Activated CD4-positive, alpha-beta T cell treated with anti-CD3 and anti-CD28 coated beads, Interleukin-2, amount 50 U/mL, for 16 hours (primary cell): ENCODE data around the gene PNPLA7.

ENCODE experiments used
- DNase-seq: peaks from one replicate; pipeline ENCODE4 v3.0.0-alpha.2; 2020

Gene PNPLA7

DNA sequence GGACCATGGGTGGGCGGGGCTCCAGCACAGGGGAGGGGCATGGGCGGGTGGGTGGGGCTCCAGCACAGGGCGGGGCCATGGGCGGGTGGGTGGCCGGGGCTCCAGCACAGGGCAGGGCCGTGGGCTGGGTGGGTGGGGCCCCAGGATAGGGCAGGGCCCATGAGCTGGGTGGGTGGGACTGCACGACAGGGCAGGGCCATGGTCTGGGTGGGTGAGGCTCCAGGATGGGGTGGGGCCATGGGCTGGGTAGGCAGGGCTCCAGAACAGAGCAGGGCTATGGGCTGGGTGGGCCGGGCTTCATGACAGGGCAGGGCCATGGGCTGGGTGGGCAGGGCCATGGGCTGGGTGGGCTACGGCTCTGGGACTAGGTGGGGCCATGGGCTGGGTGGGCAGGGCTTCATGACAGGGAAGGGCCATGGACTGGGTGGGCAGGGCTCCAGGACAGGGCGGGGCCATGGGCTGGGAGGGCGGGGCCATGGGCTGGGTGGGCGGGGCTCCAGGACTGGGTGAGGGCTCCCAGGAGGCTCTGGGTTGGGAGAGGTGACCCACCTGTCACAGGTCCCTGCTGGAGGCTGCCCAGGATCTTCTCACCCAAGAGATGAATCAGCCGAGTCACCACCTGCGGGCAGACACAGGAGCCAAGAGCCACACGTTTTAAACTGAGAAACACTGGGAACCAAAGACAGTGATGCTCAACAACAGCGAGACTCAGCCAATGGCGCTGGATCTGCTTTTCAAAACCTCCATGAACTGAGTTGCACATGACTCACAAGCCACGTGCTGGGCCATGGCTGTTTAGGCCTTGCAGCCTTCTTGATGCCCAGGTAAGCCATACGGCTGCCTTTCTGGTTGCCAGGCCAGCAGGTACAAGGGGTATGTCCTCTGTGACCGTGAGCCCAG, 57.5 kb downstream of the PNPLA7 start:
- DNase-seq: peak; percentile 19

DNA sequence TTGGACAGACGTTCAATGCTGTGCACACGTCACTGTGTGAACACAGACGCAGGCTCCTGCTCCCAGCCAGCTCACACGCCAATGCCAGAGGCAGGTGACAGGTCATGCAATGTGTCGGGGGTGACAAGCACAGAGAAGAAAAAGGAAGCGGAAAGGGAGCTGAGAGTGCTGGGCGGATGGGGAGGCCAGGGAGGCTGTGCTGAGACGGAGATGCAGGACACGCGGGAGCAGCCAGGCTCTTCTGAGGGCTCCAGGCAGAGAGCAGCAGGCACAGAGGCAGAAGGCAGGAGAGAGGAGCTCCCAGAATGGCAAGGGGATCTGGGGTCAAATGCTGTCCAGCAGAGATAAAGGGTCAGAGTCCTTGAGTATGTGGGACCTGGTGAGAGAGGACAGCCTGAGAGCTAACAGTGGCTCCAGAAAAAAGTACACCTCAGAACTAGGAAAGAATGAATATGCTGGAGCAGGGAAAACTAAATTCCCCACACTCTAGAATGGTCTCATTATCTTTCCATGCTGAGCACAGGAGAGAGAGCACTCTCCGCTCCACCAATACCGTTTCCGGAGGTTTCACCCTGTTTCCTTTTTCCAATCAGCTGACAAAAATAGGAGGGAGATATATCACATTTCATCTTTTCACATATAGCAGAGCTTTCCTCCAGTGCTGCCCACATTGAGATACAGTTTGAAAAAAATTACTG, 58.3 kb downstream of the PNPLA7 start:
- DNase-seq: no peak

DNA sequence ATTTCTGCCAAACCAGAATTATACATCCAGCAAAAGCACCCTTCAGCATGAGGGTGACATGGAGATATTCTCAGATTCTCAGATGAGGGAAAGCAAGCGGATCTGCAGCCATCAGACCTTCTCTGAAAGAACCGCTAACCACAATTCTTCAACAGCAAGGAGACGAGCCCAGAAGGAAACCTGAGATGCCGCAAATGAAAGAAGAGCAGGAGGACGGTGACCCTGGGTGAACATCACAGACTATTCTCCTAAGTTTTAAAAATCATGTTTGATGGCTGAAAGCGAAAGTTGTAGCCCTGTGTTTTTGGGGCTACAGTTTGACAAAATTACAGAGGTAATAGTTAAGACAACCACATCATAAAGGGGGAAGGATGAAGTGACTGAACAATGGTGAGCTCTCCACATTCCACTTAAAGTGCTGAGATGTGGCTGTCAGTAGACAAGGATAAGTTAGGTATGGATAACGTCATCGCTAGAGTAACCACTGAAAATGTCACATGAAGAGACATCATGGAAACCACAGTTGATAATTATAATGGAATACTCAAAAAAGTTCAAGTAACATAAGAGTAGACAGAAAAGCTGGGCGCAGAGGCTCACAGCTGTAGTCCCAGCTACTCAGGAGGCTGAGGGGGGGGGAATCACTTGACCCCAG, 59.5 kb downstream of the PNPLA7 start:
- no peak for DNase-seq

DNA sequence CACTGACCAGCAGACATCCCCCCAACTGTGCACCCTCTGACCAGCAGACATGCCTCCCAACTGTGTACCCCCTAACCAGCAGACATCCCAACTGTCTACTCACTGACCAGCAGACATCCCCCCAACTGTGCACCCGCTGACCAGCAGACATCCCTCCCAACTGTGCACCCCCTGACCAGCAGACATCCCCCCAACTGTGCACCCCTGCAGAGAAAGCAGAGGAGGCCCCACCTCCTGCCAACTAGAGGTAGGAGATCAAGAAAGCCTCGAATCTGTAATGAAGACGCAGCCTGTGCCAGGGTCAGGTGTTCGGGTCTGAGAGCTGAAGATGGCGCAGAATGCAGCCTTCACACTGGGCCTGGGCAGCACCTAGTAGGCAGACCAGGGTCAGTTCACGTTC, 61.3 kb downstream of the PNPLA7 start:
- no peak for DNase-seq

DNA sequence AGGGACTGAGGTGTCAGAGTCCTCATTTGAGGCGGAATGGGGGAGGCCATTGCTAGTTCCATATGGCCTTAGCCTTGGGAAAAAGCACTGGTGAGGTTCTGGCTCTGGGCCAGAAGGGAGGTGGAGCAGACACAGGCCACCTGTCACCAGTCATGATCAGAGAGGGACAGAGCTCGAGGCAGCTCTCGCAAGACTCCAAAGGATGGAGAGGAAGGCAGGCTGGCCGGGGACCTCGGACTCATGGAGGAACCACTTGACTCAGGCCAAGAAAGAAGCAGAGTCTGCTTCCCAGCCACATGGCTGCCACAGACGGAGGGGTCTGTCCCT, 61.9 kb downstream of the PNPLA7 start:
- no peak for DNase-seq

DNA sequence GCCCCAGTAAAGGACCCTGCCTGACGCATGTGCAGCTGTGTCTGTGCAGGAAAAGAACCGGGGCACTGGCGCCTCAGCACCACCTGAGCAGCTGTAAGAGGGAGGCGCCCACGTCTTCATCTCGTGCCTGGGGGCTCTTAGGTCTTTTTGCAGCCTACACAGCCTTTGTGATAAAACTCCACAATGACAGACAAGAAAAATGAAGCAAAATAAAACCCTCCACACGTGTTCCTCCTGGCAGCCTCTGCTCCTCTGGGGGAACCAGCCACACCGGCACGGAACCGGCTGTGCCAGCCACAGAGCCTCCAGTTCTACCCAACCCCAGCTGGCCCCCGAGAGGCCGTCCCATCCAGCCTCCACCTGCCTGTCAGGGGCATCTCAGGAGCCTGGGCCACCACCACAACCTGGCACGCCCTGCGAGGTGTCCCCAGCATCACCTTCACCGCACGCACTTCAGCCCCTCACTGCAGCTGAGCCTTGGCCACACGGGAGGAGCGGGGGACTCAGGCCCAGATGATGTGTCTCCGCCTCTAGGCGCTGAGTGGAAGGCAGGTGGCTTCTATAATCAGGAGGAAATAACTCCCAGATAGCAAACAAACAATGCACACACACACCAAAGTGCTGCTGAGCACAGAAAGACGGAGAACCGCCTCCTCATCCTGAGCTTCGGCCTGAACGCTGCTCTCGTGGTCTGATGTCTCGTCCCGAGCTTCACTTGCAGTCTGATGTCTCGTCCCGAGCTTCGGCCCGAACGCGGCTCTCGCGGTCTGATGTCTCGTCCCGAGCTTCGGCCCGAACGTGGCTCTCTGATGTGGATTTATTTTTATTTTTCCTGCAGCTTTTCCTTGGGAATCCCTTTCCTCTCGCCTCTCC, 62.5 kb downstream of the PNPLA7 start:
- no peak for DNase-seq

DNA sequence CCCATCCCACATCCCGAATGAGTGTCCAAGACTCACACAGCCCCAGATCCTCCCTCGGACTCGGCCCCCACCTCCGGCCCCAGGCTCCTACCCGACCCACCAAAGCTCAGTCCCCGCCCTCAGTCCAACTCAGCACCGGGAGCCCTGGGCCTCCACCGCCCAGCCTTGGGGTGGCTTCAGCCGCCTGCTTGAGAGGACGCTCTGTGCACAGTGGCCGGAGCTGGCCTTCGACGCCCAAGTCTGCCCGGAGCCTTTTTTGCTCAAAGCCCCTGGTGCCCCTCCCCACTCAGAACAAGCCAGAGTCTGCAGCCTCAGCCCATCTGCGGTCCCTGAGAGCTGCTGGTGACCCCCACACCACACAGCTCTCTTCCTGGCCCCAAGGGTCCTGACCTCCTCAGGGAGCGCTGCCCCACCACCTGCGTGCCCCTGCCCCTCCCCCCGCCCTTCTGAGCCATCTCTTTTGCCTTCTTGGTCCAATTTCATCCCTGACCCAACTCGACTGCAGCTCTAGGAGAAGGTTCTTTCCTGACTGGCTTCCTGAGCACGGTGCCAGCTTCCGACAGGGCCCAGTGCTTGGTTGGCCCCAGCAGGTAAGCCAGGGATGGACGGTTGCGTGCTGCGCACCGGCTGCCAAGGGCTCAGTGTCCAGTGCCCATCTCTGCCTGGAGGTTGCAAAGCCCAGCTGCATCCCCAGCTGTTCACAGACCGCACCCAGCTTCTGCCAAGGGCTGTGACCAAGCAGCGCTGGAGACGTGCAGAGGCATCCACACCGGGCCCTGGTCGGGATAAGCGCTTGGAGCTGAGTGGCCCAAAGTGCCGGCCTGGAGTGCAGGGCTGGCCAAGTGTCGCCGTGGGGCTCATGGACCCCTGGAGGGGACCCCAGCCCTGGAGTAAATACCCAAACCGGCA, 63.4 kb downstream of the PNPLA7 start:
- no peak for DNase-seq

DNA sequence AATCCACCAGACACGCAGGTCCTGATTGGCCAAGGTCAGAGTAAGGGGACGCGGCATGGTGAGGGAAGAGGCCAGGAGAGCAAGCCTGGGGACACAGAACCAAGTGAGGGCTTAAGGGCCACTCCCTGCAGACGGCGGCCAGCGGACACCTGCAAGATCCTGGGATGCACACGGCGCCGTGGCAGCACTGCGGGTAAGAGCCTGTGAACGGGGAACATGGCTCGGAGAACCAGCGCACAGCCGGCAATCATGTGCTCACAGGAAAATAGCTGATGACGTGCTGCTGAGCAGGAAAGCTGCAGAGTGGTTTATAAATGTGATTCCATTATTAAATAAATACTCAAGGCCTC, 64.1 kb downstream of the PNPLA7 start:
- no peak for DNase-seq

DNA sequence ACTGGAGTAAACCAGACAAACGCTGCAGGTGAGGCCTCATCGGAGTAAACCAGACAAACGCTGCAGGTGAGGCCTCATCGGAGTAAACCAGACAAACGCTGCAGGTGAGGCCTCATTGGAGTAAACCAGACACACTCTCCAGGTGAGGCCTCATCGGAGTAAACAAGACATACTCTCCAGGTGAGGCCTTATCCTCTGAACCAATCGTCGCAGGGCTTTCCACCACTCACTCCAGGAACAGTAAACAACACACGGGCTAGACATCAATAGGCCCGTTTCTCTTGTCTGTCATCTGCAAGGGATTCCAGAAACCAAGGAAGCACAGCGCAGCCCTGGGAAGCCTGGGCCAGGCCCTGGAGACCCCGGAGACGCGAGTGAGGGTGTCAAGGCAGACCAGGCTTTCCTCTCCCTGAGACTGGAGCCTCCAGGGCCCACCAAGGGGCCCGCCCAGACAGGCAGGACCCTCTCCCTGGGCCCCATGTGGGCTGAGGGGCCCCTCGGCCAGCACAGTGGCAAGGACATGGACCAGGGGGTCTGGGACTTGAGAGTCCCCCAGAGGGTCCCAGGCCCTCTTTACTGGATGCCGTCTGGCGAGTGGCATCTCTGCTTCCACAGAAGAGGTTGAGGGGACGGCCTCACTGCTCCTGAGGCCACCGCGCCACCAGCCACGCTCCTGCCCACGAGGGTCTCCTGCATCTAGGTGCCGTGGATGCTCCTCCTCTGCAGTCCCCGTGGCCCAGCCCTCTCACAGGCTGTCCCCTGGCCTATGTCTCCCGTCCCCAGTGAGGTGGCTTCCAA, 64.7 kb downstream of the PNPLA7 start:
- DNase-seq: no peak

DNA sequence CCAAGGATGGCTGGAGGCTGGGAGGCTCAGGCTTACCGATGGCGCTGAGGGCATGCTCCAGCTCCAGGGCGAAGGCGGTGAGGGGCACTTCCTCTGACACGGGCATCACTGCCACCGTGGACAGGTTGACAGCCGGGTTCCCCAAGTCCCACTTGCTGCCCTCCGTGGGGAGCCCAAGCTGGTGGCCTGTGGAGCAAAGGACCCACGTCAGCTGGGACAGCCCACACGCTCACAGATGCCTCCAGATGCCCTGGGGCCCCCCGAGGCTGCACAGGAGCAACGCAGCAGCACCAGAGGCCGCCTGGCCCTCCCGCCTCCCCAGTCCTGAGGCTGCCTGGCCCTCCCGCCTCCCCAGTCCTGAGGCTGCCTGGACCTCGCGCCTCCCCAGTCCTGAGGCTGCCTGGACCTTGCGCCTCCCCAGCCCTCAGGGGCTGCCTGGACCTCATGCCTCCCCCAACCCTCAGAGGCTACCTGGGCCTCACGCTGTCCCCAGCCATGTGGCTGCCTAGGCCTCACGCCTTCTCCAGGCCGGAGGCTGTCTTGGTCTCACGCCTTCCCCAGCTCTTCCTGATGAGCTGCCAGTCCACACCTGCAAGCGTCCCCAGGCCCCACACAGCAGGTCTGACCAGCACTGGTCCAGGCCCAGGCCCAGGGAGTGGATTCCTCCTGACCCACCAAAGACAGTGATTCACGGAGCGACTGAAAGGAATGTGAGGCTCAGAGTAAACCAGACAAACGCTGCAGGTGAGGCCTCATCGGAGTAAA, 65.5 kb downstream of the PNPLA7 start:
- DNase-seq: no peak

DNA sequence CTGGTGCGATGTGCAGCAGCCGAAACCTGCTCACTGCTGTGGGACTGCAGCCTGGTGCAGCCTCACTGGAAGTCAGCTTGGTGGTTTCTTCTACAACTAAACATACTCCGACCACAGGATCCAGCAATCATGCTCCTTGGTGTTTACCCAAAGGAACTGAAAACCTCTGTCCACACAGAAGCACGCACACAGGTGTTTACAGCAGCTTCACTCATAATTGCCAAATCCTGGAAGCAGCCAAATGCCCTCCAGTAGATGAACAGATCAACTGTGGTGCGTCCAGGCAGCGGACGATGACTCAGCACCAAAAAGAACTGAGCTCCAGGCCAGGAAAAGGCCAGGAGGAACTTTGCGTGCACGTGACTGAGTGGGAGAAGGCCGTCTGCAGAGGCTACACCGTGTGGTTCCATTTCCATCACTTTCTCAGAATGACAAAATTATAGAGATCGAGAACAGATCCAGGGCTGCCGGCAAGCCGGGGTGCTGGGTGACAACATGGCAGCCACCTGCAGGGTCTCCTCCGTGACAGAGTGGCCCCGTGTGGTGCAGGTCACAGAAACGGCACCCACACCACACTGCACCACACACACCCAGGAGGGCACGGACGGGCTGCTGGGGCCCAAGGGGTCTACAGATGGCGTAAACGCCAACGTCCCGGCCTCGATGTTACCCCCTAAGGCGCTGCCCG, 68.0 kb downstream of the PNPLA7 start:
- no peak for DNase-seq

DNA sequence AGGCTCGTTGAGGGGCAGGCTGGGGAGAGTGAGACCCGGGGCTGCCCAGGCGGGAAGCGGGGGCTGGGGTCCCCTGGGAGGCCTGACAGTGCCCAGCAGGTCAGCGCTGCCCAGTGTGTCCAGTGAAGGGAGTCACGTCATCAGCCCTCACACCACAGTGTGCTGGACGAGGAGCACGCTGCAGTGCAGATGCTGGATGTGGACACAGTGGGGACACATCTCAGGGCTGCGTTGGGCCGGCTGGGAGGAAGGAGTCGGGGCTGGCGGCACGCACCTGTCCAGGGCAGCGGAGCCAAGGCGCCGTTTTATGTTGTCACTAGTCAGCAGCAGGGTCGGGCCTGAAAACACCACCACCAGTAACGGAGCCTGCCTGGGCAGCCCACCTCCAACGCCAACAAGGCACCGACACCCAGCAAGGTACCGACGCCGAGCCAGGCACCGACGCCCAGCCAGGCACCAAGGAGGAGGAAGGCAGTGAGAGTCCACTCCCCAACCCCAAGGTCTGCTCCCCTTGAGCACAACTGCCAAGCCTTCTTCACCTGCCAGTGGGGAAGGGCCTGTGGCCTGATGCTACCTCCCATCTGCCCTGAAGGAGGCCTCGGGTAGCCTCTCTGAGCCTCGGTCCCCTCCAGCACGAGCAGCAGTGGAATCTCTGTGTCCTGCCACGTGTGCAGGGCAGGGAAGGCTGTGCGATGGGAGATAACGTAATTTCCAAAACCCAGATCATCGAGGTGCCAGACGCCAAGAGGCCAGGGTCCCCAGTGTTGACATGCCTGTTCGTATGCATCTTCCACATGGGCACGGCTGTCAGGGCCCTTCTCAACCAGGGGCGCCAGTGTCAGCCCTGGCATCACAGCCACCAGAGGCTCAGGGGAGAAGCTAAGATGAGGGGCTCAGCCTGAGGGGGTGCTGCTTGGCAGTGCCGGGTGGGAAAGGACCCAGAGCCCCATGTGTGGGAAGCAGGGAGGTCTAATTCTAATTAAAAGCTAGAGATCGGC, 69.2 kb downstream of the PNPLA7 start:
- DNase-seq: no peak

DNA sequence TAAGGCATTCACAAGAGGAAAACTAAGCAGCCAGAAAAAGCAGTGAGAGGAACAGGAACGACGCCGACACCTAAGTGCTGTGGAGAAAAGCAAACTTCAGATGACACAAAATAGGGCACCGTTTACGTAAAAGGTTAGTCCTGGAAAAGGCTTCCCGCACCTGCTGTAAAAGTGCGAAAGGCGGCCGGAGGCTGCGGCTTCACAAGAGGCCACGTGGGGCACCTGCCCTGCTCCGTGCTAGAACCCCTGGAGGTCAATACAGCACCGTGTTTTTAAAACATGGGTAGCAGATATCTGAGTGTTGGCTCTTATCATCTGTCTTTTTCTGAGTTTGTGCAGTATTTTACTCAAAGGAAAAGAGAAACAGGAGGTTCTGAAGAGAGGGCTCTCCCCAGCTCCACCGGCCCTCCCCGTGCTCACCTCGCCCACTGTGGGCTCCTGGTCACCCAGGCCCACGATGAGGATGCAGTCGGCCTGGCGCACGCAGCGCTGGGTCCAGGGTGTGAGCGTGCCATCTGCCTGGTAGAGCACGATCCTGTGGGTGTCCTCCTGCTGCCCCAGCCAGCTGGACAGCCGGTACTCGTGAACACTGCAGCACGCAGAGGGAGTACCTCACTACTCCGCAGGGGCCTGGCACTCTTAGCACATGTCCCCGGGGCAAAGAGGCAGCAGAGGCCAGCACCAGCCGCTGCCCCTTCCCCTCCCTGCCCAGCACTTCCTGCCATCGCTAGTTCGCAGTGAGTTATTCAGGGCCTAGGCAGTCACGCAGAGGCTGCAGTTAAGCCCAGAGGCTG, 70.1 kb downstream of the PNPLA7 start:
- no peak for DNase-seq

DNA sequence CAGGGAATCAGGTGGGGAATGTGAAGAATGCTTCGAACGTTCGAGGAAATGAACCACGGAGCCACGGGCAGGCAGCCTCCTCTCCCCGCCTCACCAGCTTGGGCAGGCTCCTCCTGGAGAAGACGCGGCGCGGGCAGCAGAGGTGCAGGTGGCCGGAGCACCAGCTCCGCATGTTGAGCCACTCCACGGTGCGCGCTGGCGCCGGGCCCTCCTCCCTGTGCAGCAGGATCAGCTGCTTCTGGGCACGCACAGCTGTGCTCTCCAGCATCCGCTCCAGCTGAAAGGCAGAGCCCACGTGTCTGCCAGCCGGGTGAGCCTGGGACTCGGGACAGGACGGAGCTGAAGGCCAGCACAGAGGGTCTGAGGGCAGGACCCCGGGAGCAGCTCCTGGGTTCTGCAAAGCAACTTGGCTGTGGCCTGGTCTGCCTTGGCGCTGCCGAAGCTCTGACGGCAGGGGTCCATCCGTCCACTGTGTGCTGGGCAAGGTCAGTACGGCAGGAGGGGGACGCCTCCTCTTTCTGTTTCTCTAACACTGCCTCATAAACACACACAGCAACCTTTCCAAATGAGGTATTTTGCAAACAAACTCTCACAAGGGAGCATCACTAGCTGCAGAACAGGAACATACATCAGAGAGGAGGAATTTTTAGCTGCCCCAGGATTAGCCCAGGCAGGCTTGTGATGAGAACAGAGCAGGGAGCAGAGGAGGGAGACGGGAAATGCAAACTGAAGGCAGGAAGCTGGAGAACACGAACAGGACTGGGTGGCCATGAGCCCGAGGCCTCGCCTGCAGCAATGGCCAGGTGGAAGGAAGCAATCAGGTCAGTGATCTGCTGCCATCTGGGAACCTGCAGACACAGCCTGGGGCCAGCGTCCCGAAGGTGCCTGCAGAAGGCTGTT, 71.0 kb downstream of the PNPLA7 start:
- DNase-seq: no peak

DNA sequence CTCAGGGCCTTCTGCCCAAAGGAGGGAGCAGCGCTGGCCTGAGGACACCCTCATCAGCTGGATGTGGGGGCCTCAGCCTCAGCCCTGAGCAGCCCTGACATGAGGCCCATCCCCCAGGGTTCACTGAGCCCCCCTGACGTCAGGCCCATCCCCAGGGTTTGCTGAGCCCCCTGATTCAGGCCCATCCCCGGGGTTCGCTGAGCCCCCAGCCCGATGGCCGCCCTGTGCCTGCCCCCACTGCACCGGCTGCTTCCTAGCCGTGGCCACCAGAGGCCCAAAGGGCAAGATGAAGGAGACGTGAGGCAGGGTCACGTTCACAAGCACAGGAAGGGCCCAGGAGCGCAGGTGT, 71.6 kb downstream of the PNPLA7 start:
- no peak for DNase-seq

DNA sequence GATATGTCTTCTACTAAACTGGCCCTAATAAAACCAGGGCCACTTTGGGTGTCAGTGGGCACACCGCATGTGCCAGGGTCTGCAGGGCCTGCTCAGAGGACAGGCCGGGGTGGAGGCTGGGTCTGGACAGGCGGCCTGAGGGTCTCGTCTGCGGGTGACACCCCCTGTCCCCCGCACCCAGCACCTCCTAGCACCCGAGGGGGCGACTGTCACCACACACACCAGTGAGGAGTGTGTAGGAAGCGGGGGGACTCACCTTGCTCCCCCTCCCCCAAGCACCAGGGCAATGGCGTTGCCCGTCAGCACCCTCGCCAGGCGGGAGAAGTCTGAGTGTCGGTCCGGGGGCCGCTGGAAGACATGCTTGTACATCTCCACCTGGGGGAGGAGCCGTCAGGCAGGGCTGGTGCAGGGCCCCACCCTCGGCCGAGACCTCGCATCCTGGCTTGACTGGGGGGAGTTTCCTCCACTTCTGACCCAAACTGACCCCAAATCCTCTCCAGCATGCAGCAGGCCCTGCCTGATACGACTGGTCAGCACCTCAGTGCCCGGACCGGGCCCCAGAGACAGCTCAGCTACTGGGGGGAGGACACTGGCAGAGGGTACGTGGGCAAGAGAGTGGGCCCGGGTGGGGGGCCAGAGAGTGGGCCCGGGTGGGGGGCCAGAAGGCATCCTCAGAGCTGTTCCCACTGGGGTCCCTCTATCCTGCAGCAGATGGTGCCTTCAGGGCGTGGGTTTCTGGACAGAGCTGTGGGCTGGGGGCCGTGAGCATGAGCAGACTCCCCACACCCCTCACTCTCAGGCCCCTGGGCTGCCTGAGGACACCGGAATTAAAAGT, 72.2 kb downstream of the PNPLA7 start:
- no peak for DNase-seq
